Activated CD8-positive, alpha-beta memory T cell treated with anti-CD3 and anti-CD28 coated beads, Interleukin-2, amount 50 U/mL, for 24 hours (primary cell): Measurements from ENCODE around the gene SNX27.

Source experiments
- DNase-seq: peaks from one replicate; pipeline ENCODE4 v3.0.0-alpha.2; 2020; ENCODE audit errors: extremely low read depth

Gene SNX27

DNA sequence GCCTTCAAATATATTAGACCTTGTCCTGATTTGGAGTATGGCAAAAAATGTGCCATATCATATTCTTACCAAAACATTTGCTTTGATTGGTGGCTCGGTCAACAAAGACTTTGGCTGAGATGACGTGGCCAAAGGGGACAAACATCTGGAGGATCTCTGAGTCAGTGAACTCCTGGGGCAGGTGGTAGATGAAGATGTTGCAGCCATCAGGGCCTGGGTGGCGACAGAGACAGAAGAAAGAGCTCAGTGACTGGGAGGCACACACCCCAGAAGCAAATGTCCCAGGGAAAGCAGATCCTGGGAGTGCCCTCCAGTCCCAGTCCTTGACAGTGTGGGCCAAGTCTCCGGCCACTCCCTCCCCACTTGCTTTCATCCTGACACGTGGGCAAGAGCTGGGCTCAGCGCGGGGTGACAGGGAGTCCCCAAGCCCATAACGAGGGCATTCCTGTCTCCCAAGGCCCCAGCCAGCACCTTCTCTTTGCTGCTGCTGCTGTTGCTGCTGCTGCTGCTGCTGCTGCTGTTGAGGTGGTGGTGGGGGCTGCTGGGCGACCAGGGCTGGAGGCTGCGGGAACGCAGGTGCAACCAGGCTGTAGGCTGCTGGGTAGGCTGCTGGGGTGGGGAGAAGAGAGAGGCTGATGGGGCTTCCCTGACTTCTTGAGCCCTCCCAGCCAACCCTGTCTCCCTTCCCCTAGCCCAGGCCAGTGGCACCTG lies 94.1 kb downstream of the SNX27 start:
- DNase-seq, result no peak

GRCh38 chr1:151706464-151707415 lies 94.9 kb downstream of the SNX27 start:
- no peak for DNase-seq

DNA sequence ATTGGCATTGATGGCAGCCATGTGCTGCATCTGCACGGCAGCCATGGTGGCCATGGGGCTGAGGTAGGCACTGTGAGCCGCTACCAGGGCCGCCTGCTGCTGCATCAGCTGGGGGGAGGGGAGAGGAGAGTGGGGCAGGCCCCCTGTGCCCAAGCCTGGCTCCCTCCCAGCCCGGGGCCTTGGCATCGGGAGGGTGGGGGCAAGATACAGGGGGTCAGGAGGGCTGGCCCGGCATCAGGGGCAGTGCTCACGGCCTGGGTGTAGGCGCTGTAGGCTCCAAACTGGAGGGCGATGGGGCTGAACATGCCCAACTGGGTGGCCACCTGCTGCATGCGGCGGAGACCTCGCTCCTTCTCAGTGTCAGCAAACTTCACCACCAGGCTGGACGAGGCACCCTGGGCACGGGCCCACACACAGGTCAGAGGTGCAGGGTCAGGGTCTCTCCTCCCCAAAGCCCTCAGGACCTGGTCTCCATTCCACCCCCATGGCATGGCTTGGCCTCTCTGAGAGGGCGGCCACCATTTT lies 95.8 kb downstream of the SNX27 start:
- DNase-seq, result no peak

GRCh38 chr1:151708891-151709290 lies 97.0 kb downstream of the SNX27 start:
- no peak for DNase-seq

DNA sequence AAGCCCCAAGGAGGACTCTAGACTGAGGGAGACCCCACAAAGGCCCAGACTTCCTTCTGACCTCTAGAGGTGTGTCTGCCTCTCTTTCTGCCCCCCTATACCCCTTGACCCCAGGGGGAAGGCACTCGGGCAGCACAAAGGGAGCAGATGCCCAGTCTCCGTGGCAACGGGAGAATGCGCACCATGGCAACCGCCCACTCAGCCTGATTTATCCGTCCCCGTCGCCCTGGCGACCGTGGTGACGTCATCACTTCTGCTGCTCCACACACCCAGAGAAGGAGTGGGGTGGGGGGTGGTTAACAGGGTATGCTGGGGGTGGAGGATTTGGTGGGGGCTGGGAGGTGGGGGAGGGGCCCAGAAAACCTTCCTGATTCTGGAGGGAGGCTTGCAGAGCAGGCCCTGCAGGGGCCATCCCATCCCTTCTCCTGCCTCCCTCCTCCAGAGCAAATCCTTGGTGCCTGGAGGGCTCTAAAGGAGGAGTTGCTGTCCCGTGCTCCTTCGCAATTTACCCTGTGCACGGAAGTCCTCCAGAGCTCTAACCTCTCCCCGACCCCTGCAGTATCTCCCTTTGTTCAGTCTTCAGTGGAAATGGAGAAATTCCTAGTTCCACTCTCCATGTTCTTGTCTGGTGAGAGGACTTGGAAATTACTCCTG lies 98.5 kb downstream of the SNX27 start:
- no peak for DNase-seq

DNA sequence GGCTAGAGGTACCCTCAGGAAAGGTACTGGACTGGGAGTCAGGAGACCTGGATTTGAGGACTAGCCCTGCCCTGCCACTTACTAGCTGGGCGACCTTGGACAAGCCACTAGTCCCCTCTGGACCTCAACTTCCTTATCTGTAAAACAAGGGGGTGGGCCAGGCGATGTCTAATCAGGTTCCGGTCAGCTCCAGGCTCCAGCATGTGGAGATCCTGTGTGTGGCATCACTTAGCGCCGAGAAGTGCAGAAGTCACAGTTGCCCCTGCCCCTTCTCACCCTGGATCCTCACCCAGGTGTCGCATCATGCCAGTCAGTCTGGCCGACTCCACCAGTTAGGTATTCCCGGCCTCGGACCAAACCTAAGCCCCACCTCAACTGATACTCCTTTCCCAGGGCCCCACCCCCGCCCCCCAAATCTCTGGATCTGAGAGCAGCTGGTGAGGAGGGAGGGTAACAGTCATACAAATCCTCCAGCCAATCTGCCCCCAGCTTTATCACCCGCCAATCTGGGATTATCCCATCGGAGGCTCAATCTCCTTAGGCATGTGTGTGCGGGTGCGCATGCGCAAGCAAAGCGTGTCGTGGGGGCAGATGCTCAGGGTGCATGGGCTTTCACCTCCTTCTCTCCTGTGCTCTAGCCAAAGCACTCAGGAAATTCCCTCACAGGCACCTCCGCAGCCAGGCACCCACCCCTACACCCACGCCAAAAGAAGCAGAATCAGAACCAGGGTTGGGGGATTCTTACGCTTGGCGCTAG lies 99.4 kb downstream of the SNX27 start:
- no peak for DNase-seq

DNA sequence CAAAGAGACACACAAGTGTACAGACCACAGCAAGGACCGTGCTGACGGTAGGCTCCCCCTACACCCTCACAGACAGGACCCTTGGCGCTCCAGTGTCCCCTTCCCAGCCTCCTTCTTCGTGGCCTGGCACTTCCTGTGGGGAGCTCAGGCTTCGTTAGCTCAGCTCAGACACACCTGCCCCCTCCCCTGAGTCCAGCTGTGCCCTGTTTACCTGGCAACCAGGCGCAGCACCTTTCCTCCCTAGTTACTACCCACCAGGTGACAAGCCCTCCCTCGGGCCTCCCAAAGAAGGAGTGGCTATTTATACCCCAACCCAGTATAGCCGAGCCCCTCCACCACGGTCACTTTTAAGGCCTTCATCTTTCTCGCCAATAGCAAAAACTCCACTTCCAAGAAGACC lies 100.1 kb downstream of the SNX27 start:
- no peak for DNase-seq

- DNase-seq, result no peak
These were observed 101.2 kb downstream of the SNX27 start for GRCh38 chr1:151713044-151713443.

DNA sequence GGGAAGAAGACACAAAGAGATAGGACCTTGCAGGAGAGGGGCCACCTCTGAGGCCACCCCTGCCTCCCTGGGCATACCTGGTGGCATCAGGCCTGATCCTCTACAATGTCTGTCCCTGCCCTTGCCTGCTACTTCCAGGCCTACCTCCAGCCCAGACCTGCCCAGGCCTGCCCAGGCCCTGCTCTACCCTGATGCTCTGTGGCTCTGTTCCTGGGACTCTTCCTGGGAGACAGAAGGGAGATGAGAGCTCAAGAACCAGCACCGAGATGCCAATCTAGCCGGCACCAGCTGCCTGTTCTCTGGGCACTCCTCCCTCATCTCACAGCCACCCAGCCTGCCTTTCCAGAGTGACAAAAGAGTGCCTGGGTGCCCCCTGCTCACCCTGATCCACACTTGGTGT lies 102.0 kb downstream of the SNX27 start:
- no peak for DNase-seq

DNA sequence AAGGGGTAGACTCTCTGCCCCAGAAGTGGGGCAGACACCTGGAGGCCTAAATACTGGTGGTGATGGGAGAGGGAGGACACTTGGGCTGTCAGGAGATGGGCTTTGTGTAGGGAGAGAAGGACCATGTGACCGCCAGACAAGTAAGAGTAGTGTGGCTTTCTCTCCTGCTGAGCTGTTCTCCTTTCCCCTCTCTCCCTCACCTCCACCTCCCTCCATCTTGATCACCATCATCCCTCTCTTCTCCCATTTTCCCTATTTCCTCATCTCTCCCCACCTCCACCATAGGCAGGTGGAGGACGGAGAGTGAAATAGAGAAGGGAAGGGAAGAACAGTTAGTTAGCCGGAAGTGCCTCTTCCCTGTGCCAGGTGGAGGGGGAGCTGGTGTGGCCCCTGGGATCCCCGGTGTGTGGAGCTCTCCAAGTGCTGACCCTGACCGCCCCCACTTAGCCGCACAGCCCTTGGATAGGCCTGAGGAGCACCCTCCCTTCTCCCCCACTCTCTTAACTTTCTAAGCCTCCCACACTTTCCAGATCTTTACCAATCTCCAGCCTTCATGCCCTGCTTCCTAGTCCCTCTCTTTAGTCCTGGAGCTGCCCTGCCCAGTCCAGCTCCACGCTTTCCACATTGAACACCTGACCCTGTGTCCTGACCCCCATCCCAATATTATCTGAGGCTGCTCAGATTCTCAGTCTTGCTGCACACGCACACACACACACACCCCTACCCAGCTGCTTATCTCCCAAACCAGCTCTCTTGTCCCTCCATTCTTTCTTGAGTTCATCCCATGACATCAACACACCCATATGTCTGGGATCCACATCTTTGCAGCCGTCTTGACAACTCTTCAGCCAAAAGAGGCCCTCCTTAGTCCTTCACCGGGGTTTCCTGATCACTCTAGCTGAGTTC lies 103.2 kb downstream of the SNX27 start:
- DNase-seq, result no peak

DNA sequence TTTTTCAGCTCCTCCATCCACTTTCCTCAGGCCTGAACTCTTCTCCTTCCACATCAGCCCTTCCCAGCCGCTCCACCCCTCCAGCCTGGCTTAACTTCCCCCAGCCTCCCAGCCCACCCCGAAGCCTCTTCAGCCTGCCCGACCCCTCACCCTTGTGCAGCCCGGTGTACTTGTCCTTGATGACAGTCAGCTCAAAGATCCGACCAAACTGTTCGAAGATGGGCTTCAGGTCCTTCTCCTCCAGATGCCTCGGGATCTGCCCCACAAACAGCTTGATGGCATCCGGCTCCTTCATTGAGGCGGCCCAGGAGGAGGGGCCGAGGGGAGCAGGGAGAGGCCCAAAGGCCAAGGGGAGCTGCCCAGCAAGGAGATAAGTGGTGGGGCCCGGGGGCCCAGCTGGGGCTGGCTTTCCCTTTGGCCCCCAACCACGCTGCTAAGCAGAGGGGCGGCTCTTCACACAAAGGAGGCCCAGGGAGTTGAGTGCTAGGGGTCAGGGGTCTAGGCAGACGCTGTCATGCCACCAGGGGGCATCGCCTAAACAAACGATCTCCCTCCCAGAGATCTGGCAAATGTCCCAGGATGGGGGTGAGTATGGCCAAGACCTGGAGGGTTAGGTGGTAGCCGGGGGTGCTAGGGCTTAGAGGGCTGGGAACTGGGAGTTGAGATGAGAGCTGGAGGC lies 104.0 kb downstream of the SNX27 start:
- no peak for DNase-seq

DNA sequence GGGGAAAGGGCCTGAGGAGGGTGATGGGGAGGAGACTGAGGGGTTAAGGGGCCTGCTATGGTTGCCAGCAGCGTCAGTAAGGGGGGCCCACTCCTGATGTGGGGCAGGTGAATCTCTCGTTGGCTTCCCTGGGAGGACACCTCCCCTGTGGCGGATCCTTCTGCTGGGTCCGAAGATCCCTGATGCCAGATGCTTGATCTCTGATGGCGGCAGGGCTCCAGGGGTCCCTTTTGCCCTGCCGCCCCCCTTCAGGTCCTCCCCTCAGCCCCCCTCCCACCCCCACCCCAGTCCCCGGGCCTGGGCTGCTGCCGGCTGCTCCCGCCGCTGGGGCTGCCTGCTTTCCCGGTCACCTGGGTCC lies 104.5 kb downstream of the SNX27 start:
- no peak for DNase-seq

DNA sequence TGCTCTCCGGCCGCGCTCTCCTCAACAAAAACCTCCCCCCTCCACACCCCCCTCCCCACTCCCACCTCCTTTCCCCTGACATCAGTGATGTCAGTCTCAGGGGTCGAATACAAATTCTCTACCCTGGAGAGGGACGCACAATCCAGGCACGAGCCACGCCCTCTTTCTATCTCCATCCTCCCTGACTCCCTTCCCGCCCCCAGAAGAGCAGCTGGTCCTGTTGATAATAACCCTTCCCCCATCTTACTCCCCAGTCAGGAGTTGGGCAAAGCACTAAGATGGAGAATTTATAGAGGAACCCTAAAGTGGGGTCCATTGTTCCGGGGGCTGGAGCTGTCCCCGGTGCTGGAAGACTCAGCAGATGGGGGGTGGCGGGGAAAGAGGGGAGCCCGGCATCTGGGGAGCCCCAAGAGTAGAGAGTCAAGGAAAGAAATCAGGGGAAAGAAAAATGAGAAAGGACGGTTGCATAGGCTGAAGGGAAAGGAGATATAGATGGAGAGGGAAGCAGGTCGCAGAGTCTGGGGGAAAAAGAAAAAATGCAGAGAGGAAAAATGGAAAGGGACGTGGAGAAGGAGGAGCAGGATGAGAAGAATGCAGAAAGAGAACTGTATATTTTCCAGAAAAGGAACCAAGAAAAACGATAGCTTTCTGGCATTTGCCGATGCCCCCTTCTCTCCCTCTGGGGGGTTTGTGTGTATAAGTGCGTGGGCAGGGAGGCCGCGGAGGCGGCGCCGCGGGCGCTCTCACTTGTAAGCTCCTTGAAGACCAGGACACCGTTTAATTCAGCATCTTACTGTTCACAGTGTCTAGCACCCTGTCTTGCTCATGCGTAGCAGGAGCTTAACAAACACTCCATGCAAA lies 105.2 kb downstream of the SNX27 start, which contains the start of gene CELF3:
CELF3 (minus strand) TSS at position 33 of the 861 bp plus-strand sequence. CDS start 783 bp downstream, outside the sequence.
- no peak for DNase-seq

DNA sequence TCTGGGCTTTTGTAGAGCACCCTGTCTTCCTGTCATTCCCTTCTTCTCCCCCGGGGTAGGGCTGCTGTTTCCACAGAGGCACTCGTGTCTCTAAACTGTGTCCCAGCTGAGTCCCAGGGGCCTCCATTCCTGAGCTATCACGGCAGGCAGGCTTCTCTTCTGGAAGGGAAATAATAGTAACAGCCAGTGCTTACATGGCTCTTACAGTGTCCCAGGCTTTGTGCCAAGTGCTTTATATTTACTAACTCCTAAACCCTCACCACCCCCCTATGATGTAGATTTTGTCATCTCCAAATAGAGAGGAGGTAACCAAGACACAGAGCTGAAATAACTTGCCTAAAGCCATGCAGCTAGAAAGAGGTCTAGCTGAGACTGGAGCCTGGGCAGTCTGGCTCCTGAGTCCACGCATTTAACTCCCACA lies 106.2 kb downstream of the SNX27 start:
- no peak for DNase-seq

DNA sequence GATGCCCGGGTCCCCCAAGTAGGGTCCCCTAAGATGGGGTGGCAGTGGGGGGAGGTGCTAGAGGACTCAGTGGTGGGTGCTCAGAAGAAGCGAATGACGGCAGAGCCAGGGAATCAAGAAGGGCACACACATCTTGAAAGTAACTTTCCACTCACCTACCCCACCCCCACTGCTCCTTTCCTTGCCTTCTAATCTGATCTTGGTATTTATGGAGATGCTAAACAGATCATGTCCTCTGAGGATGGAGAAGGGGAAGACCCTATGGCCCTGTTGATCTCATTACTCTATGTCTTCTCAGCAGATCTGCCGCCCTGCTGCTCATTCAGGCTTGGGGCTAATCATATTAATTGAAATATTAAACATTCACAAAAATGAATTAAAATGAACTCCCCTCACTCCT lies 106.8 kb downstream of the SNX27 start:
- no peak for DNase-seq

- no peak for DNase-seq
These were observed 108.3 kb downstream of the SNX27 start for GRCh38 chr1:151720125-151720524.

DNA sequence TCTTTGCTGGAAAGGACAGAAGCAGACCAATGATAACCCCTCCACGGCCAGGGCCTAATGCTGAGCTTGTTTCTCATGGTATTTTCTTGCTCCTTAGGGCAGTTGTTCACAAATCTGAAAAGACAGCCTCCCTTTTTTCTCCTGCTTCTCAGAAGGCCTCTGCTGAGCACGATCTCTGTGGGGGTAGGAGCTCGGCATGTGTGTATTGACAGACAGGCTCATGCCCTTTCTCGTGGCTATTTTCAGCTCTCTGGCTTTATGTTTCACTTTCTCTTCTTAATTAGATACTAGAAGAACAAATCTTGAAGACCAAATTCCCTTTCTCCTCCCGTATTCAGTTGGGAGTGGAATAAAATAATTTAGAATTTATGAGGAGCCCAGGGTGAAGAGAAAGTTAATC lies 108.7 kb downstream of the SNX27 start:
- no peak for DNase-seq

- DNase-seq, result no peak
These were observed 109.3 kb downstream of the SNX27 start, which contains the start of gene RIIAD1 for GRCh38 chr1:151720974-151721787. Gene RIIAD1 (plus strand): TSS chr1:151721522. CDS start chr1:151721537, 15 bp downstream.
